ENCODE data around the gene MBNL2. TPM values are rescaled to one million over a fixed set of nuclear protein-coding genes. Genes with fewer than 3 reads are reported as not detected.
A peak's percentile ranks its signal among the peaks of the same experiment; 100 is the strongest.

MBNL2 gene
- total RNA-seq, 3 donors from 2014 or later (not counting 1 experiment from before 2014, with no cell fraction given): 30.9 to 38.3 (median 33.1) TPM

- no peaks in the 10 kb centered on the region for H3K9me3 Mint-ChIP-seq
- WGBS (ENCODE audit: insufficient coverage): 88% methylated on average over 4 of the region's 4 CpGs
- intact Hi-C loops (cut with micrococcal nuclease): loop anchor here (5.0 kb wide), 2 partner anchors 64 to 1754 kb away; partner anchors contain the start of gene DNAJC3
- H3K4me1 ChIP-seq (ENCODE audit: control insufficient read depth, insufficient read depth, low read length): no peaks in the 10 kb centered on the region
- peaks cover 29 to 30% of the 10 kb centered on the region in 2 donors for H3K4me1 Mint-ChIP-seq
- no peaks in the 10 kb centered on the region for H3K27me3 ChIP-seq (ENCODE audit: control insufficient read depth, insufficient read depth, low read length)
- no peak overlapping the region for H3K4me3 ChIP-seq (ENCODE audit: low read length)
- DNase-seq: no peak
- peaks cover under 1 to 16% of the 10 kb centered on the region in 2 donors for H3K27me3 Mint-ChIP-seq (ENCODE audit: low read depth in 2 of 2)
- no peaks in the 10 kb centered on the region for H3K36me3 Mint-ChIP-seq
- no peak for TF ChIP-seq CTCF (IDR thresholded peaks at IDR 0.05)
- no peaks in the 10 kb centered on the region for H3K36me3 ChIP-seq (ENCODE audit: control insufficient read depth, insufficient read depth, low read length)
- no peaks in the 10 kb centered on the region for H3K9me3 ChIP-seq (ENCODE audit: control insufficient read depth, insufficient read depth, low read length)
- no peak overlapping the region for H3K27ac ChIP-seq (ENCODE audit: low read length)
- H3K27ac Mint-ChIP-seq: peak overlapping the region in 1 of 2 donors; percentile 98
- H3K4me3 Mint-ChIP-seq: peak overlapping the region; percentile 99
- no peak for ATAC-seq
These were observed 209.1 kb downstream of the MBNL2 start for GRCh38 chr13:97431171-97431764.

GRCh38 chr13:97432232-97432916 lies 210.2 kb downstream of the MBNL2 start:
- DNase-seq (peak in 1 of 2 donors; percentile 38), ATAC-seq (no peak)
- Mint-ChIP-seq H3K9me3 (no peaks in the 10 kb centered on the region), H3K4me3 (peak overlapping the region; percentile 99), H3K27me3 (ENCODE audit: low read depth in 2 of 2) (peaks cover 0 to 14% of the 10 kb centered on the region in 2 donors), H3K4me1 (peaks cover 36% of the 10 kb centered on the region in 2 donors), H3K36me3 (no peaks in the 10 kb centered on the region), H3K27ac (peak overlapping the region; percentile 91 to 98)
- intact Hi-C loops (cut with micrococcal nuclease): loop anchor here (5.0 kb wide), 2 partner anchors 65 to 1755 kb away; partner anchors contain the start of gene DNAJC3
- Histone ChIP-seq H3K4me1 (ENCODE audit: control insufficient read depth, insufficient read depth, low read length) (no peaks in the 10 kb centered on the region), H3K9me3 (ENCODE audit: control insufficient read depth, insufficient read depth, low read length) (no peaks in the 10 kb centered on the region), H3K27me3 (ENCODE audit: control insufficient read depth, insufficient read depth, low read length) (no peaks in the 10 kb centered on the region), H3K4me3 (ENCODE audit: low read length) (peak overlapping the region; percentile 91), H3K36me3 (ENCODE audit: control insufficient read depth, insufficient read depth, low read length) (no peaks in the 10 kb centered on the region), H3K27ac (ENCODE audit: low read length) (peak overlapping the region; percentile 98)
- WGBS (ENCODE audit: insufficient coverage): 4% methylated on average over 18 of the region's 19 CpGs
- no peak for TF ChIP-seq CTCF (IDR thresholded peaks at IDR 0.05)

GRCh38 chr13:97432917-97433726 lies 211.0 kb downstream of the MBNL2 start:
- intact Hi-C loops (cut with micrococcal nuclease): loop anchor here (1.0 to 5.0 kb wide), 3 partner anchors 66 to 1756 kb away; partner anchors contain the start of gene DNAJC3
- Mint-ChIP-seq H3K36me3 (no peaks in the 10 kb centered on the region), H3K4me3 (peak overlapping the region; percentile 99), H3K27me3 (ENCODE audit: low read depth in 2 of 2) (peaks cover 0 to 10% of the 10 kb centered on the region in 2 donors), H3K4me1 (peaks cover 36% of the 10 kb centered on the region in 2 donors), H3K9me3 (no peaks in the 10 kb centered on the region), H3K27ac (peak overlapping the region; percentile 91 to 98)
- peak overlapping the region; percentile 98 for H3K27ac ChIP-seq (ENCODE audit: low read length)
- no peak for TF ChIP-seq CTCF (IDR thresholded peaks at IDR 0.05)
- ATAC-seq: peak; percentile 72 to 87 (median 76)
- H3K27me3 ChIP-seq (ENCODE audit: control insufficient read depth, insufficient read depth, low read length): no peaks in the 10 kb centered on the region
- no peaks in the 10 kb centered on the region for H3K36me3 ChIP-seq (ENCODE audit: control insufficient read depth, insufficient read depth, low read length)
- H3K4me1 ChIP-seq (ENCODE audit: control insufficient read depth, insufficient read depth, low read length): no peaks in the 10 kb centered on the region
- WGBS (ENCODE audit: insufficient coverage): 0% methylated on average over 50 of the region's 50 CpGs
- H3K4me3 ChIP-seq (ENCODE audit: low read length): peak overlapping the region; percentile 91
- DNase-seq: peak; percentile 99 to 100
- H3K9me3 ChIP-seq (ENCODE audit: control insufficient read depth, insufficient read depth, low read length): no peaks in the 10 kb centered on the region
